ENCODE results near the gene KIFBP. TPM values are rescaled to one million over a fixed set of nuclear protein-coding genes. Genes with fewer than 3 reads are reported as not detected.
"Not testable (repeated sequence)": the region's sequence is repeated elsewhere in the genome, so short reads cannot be mapped to it uniquely, and the experiment has no call there.

KIFBP gene, protein sequence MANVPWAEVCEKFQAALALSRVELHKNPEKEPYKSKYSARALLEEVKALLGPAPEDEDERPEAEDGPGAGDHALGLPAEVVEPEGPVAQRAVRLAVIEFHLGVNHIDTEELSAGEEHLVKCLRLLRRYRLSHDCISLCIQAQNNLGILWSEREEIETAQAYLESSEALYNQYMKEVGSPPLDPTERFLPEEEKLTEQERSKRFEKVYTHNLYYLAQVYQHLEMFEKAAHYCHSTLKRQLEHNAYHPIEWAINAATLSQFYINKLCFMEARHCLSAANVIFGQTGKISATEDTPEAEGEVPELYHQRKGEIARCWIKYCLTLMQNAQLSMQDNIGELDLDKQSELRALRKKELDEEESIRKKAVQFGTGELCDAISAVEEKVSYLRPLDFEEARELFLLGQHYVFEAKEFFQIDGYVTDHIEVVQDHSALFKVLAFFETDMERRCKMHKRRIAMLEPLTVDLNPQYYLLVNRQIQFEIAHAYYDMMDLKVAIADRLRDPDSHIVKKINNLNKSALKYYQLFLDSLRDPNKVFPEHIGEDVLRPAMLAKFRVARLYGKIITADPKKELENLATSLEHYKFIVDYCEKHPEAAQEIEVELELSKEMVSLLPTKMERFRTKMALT
- total RNA-seq (2014; rRNA removed; shearing (Covaris generic); ENCODE audit: low replicate concordance): 37.3 and 41.5 TPM in 2 replicates

GRCh38 chr10:68988530-68989316 is at the start of gene KIFBP:
Gene KIFBP (plus strand): TSS chr10:68988803. CDS start chr10:68988833, 30 bp downstream.
- in situ Hi-C loops (cut with HindIII; ENCODE audit: low pct_unique_long_range_greater_than_20kb, low sequenced_read_pairs): no loop called here
- peak; percentile 96 for DNase-seq (ENCODE audit: low read depth)

- in situ Hi-C loops (cut with HindIII; ENCODE audit: low pct_unique_long_range_greater_than_20kb, low sequenced_read_pairs): no loop called here
- no peak for DNase-seq (ENCODE audit: low read depth)
Measured at GRCh38 chr10:68938884-68939283, 49.7 kb upstream of the KIFBP start.

DNA sequence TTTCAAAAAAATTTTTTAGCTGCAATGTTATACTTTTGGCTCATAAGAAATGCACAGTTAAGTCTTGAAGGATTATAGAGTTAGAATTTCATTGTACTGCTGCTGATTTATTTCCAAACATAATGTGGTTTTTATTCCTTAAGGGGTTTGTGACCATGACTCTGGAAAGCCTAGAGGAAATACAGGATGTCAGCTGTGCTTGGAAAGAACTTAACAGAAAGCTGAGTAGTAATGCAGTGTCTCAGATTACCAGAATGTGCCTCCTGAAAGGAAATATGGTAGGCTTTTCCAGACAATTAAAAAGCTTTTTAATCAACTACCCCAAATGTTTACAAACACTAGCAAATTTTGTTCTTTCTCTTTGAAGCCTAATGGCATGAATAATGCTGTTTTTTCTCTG is 47.7 kb upstream of the KIFBP start:
- DNase-seq (ENCODE audit: low read depth); in situ Hi-C loops (cut with HindIII; ENCODE audit: low pct_unique_long_range_greater_than_20kb, low sequenced_read_pairs): not testable (repeated sequence)

DNA sequence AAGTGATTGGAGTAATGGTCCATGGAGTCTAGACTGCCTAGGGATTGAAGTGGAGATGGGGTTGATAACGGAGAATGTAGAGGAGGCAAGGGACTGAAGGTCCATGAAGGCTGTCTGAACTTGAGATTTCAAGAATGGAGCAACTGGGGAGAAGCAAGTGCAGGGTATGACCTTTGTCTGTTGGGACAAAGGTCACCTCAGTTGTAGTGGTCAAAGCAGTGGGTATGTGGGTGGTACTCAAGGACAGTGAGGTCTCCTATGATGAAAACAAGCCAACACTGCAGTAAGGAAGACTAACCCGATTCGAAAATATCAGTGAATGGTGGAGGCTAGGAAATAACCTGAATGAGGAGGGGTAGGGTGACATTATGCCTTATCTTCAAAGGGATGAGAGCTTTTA is 38.0 kb upstream of the KIFBP start:
- no peak for DNase-seq (ENCODE audit: low read depth)
- in situ Hi-C loops (cut with HindIII; ENCODE audit: low pct_unique_long_range_greater_than_20kb, low sequenced_read_pairs): no loop called here

- no peak for DNase-seq (ENCODE audit: low read depth)
- in situ Hi-C loops (cut with HindIII; ENCODE audit: low pct_unique_long_range_greater_than_20kb, low sequenced_read_pairs): no loop called here
Measured at GRCh38 chr10:68954904-68955303, 33.7 kb upstream of the KIFBP start.

GRCh38 chr10:68955355-68955831 is 33.2 kb upstream of the KIFBP start:
- in situ Hi-C loops (cut with HindIII; ENCODE audit: low pct_unique_long_range_greater_than_20kb, low sequenced_read_pairs): no loop called here
- DNase-seq (ENCODE audit: low read depth): no peak

- DNase-seq (ENCODE audit: low read depth): peak; percentile 91
- in situ Hi-C loops (cut with HindIII; ENCODE audit: low pct_unique_long_range_greater_than_20kb, low sequenced_read_pairs): no loop called here
Measured at GRCh38 chr10:68955832-68956532, 32.6 kb upstream of the KIFBP start, which contains the start of gene DDX21. Gene DDX21 (plus strand): TSS chr10:68956170. CDS start chr10:68956226, 56 bp downstream.

- no peak for DNase-seq (ENCODE audit: low read depth)
- in situ Hi-C loops (cut with HindIII; ENCODE audit: low pct_unique_long_range_greater_than_20kb, low sequenced_read_pairs): no loop called here
Measured at GRCh38 chr10:68957284-68957615, 31.4 kb upstream of the KIFBP start.

- DNase-seq (ENCODE audit: low read depth): no peak
- in situ Hi-C loops (cut with HindIII; ENCODE audit: low pct_unique_long_range_greater_than_20kb, low sequenced_read_pairs): no loop called here
Measured at GRCh38 chr10:68957654-68958053, 30.9 kb upstream of the KIFBP start.

- no peak for DNase-seq (ENCODE audit: low read depth)
- in situ Hi-C loops (cut with HindIII; ENCODE audit: low pct_unique_long_range_greater_than_20kb, low sequenced_read_pairs): no loop called here
Measured at GRCh38 chr10:68959695-68960527, 28.7 kb upstream of the KIFBP start.

GRCh38 chr10:68963151-68963550 is 25.5 kb upstream of the KIFBP start:
- no peak for DNase-seq (ENCODE audit: low read depth)
- in situ Hi-C loops (cut with HindIII; ENCODE audit: low pct_unique_long_range_greater_than_20kb, low sequenced_read_pairs): no loop called here

- in situ Hi-C loops (cut with HindIII; ENCODE audit: low pct_unique_long_range_greater_than_20kb, low sequenced_read_pairs): no loop called here
- no peak for DNase-seq (ENCODE audit: low read depth)
Measured at GRCh38 chr10:68973975-68974374, 14.6 kb upstream of the KIFBP start.

DNA sequence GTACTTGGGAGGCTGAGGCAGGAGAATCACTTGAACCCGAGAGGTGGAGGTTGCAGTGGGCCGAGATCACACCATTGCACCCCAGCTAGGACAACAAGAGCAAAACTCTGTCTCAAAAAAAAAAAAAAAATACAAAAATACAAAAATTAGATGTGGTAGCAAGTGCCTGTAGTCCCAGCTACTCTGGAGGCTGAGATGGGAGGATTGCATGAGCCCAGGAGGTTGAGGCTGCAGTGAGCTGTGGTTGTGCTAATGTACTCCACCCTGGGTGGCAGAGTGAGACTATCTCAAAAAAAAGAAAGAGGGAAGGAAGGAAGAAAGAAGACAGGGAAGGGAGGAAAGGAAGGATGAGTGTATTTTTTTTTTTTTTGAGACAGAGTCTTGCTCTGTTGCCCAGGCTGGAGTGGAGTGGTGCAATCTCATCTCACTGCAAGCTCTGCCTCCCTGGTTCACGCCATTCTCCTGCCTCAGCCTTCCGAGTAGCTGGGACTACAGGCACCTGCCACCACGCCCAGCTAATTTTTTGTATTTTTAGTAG is 12.6 kb upstream of the KIFBP start:
- DNase-seq (ENCODE audit: low read depth); in situ Hi-C loops (cut with HindIII; ENCODE audit: low pct_unique_long_range_greater_than_20kb, low sequenced_read_pairs): not testable (repeated sequence)

DNA sequence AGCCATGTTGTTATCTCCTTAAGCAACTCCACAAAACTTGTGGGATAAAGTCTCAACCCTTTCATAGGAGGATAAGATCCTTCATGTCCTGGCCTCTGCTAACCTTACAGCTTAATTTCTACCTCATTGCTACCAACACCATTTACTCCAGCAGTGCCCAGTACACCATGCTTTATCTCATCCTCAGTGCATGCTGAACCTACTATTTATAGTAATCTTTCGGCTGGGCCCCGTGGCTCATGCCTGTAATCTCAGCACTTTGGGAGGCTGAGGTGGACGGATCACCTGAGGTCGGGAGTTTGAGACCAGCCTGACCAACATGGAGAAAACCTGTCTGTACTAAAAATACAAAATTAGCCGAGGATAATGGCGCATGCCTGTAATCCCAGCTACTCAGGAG is 8.9 kb upstream of the KIFBP start:
- in situ Hi-C loops (cut with HindIII; ENCODE audit: low pct_unique_long_range_greater_than_20kb, low sequenced_read_pairs); DNase-seq (ENCODE audit: low read depth): not testable (repeated sequence)

- DNase-seq (ENCODE audit: low read depth): no peak
- in situ Hi-C loops (cut with HindIII; ENCODE audit: low pct_unique_long_range_greater_than_20kb, low sequenced_read_pairs): no loop called here
Measured at GRCh38 chr10:68981074-68981473, 7.5 kb upstream of the KIFBP start.

DNA sequence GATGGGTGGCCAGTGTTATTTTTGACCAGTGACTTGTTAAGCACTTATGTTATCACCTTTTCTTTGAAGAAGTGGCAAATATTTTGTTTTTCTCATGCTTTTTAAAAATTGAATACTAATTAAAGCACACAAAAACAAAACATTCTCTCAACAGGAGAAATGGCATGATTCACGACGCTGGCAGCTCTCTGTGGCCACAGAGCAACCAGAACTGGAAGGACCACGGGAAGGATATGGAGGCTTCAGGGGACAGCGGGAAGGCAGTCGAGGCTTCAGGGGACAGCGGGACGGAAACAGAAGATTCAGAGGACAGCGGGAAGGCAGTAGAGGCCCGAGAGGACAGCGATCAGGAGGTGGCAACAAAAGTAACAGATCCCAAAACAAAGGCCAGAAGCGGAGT is 6.2 kb upstream of the KIFBP start:
- in situ Hi-C loops (cut with HindIII; ENCODE audit: low pct_unique_long_range_greater_than_20kb, low sequenced_read_pairs): no loop called here
- DNase-seq (ENCODE audit: low read depth): no peak

GRCh38 chr10:68987611-68988010 is 992 bp upstream of the KIFBP start:
- in situ Hi-C loops (cut with HindIII; ENCODE audit: low pct_unique_long_range_greater_than_20kb, low sequenced_read_pairs): no loop called here

More at GRCh38 chr10:68987611-68988010, 992 bp upstream of the KIFBP start:
- DNase-seq (ENCODE audit: low read depth): no peak
